Kidney tubule cell (primary cell): ENCODE data around the gene TUSC2.

Source experiments
- DNase-seq: peaks from one replicate; pipeline ENCODE4 v3.0.0-alpha.2; 2018; ENCODE audit warnings: low spot score

The TUSC2 gene

DNA sequence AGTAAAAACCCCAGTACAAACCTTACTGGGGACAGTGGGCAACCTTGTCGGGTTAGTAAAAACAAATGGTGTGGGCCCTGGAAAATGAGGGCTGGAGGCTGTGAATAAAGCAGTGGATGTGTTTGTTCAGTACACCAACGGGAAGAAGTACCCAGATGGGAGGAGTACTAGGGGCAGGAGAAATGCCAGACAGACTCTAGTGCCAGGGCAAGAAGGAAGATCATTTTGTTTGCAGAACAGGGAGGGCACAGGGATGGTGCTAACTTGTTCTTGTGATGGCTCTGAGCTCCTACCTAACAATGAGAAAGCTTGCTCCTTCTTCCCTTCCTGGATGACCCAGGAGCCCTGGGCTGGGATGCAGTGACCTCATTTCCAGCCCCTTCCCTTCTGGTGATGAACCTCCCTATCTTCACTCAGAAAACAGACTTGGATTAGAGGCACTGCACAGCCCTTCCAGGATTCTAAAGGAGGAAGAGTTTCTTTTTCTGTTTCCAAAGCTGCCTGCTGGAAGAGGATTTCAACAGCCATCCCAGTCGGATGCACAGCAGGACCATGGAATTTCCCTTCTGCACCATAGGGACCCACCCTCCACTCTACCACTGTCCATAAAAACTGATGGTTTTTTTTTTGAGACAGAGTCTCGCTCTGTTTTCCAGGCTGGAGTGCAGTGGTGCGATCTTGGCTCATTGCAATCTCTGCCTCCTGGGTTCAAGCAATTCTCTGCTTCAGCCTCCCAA is 6.5 kb upstream of the TUSC2 start:
- DNase-seq, result no peak

- DNase-seq, result no peak
These were observed 5.8 kb upstream of the TUSC2 start for GRCh38 chr3:50333744-50334328.

DNA sequence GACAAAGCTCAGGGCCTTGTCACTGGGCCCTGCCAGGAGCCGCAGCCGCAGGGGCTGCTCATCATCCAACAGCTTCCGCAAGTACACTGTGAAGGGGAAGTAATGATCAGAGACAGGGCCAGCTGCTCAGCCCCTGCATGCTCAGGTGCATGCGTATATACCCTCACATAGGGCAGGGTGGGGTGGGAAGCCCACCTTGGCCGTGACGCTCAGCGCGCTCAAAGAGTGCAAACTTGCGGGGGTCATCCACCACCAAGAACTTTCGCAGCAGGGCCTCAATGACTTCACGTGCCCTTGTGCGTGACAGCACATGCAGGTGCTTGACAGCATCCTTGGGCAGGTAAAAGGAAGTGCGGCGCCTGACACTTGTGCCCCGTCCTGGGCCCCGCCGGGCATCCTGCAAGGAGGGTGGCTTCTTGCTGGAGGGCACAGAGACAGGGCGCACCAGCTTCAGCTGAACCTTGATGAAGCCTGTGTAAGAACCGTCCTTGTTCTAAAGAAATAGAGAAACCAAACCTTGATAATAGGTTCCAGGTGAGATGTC is 3.4 kb upstream of the TUSC2 start:
- DNase-seq, result no peak

DNA sequence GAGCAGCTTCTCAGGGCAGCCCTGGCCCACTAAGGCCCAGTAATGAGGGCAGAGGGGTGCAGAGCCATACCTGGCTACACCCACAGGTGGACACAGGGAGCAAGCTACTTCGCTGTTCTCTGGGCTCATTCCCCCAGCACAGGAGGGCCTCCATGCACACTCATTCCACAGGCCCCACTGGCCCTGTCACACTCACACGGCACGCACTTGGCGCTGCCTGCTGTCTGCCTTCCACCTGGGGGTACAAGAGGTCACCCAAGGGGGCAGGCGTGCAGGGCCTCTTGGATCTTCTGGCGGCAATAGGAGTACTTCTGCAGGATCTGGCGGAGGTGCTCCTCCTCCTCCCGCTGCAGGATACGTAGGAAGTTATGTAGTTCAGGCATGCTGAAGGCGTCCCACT is 2.3 kb upstream of the TUSC2 start:
- DNase-seq, result no peak

DNA sequence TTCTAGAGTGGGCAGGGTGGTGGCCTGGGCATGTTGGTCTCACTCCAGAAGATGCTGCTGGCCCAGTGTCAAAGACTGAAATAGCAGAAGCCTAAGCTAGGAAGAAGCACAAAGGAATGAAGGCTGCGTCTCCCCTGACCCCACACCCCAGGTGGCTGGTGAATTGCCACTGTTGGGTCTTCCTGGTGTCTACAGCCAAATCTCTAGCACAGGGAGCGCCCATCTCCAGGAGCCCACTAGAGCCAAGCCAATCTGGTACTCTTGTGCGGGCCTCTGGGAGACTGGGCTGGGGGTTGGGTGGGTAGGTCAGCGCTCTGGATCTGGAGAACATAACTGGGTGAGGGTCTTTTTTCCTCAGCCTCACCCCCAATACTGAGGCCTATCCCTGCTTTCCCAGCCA is 894 bp downstream of the TUSC2 start:
- no peak for DNase-seq

DNA sequence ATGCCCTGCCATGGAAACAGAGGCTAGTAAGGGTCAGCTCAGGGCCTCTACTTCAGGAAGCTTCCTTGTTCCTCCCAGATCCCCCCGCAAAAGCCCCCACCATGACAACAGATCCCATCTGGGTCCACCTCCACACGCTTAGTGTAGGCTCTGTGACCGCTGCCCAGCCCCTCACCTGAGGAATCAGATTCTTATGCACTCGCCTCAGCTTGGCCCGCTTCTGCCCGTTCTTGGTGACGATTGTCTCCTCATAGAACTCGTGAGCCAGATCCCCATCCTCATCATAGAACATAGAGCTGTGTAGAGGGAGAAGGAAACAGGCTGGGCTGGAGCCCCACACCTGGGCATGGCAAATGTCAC is 1.9 kb downstream of the TUSC2 start:
- no peak for DNase-seq

GRCh38 chr3:50325497-50326181 is 2.4 kb downstream of the TUSC2 start:
- DNase-seq, result no peak

DNA sequence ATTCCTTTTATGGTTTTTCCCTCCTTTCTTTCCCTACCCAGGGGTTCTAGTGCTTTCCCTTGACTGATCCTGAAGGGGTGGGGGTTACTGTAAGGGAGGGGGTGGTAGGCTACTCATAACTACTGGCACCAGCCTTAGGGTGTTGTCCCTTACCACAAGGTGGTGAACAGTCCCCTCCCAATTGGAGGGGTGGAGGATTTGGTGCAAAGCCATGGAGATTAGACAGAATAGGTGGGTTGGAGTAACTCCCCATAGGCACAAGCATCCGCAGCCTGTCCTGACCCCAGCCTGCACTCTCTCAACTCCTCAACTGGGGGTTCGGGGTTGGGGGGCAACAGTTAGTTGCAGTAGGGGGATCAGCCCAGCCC is 2.9 kb downstream of the TUSC2 start:
- DNase-seq, result no peak

DNA sequence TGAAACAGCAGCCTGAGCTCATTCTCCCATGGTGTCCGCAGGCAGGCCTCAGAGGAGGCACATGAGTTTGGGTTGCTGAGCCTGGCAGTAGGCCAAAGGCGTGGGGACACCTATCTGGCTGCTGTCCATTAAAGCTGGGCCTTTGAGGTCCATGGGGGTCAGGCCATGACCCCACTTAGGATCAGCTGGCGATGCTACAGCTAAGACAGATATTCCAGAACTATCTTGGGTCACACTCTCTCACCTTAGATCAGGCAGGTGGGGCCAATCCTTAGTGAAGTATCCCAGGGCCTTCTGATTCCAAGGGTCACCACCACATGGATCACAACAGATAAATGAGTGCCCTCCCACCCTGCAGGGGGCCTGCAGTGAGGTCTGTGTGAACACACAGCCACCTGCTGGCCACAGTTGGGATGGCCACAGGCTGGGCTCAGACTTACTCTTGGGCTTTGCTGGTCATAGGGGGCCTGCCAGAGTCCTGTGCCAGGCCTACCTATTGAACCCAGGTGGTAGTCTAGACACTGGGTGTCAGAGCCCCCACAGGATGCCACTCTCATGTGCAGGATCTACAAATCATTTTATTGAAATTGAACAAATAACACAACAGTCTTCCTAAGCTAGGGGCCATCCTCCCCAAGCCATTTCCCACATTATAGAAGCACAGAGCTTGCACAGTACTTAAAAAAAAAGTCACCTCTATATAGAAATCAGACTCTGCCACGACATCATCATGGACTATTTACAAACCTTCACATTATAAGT is 3.5 kb downstream of the TUSC2 start:
- peak; percentile 69 for DNase-seq

DNA sequence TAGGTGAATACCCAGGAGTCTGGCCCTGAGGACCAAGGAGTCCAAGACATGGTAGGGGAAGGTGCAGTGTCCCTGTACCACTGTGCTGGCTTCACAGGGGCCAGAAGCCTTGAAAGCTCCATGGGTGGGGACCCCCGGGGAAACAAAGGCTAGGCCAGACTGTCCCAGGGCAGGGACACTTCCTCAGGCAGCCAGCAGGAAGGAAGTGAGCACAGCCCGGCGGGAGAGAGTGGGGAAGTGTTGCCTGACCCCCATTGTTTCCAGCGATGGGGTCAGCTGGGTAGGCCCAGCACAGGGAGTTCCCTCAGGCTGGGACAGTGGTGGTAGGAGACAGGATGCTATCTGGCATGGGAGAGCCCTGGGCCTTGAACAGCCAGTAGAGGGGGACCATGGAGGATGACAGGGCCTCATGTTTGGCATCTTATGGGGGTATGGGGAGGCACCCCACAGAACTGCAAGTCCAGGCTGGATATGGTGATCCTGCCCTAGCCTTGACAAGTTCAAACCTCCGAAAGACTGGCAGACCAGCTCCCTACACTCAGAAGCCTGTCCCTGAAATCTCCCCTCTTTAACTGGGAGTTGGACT is 4.3 kb downstream of the TUSC2 start:
- DNase-seq, result no peak

GRCh38 chr3:50323092-50323600 is 4.9 kb downstream of the TUSC2 start:
- no peak for DNase-seq

DNA sequence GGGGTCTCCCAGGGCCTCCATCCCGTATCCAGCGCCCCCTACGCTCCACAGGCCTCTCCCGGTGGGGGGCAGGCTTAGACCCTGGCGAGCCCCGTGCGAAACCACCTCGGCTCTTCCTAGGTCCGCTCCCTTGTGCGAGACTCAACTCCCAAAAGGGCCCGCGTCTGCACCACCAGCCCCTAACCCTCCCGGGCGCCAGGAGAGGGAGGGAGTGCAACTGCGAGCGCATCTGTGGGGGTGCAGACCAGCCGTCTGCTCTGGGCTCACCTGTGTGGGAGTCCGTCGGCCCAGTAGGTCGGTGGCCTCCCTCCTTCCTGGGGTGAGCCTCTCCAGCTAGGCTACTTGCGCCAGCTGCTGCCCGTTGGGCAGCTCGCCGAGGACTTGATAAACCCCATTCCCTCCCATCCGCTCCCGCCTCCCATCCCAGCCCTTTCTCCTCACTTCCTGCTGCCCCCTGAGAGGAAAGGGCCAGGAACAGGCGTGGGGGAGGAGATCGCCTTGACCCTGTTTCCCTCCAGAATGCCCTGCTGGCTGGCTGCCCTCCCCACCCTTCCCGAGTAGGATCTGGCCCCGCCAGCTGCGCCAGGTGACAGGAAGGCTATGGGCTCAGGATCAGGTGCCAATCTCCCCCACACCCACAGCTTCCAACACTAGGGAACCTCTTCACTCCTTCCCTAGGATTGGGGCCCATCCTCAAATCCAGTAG is 5.5 kb downstream of the TUSC2 start, which contains the start of gene HYAL2:
TSS of gene HYAL2 (minus strand) at position 360 of the 706 bp plus-strand sequence. CDS start 2,256 bp downstream, outside the sequence.
- DNase-seq, result no peak

GRCh38 chr3:50322115-50322385 is 6.0 kb downstream of the TUSC2 start:
- DNase-seq, result no peak

DNA sequence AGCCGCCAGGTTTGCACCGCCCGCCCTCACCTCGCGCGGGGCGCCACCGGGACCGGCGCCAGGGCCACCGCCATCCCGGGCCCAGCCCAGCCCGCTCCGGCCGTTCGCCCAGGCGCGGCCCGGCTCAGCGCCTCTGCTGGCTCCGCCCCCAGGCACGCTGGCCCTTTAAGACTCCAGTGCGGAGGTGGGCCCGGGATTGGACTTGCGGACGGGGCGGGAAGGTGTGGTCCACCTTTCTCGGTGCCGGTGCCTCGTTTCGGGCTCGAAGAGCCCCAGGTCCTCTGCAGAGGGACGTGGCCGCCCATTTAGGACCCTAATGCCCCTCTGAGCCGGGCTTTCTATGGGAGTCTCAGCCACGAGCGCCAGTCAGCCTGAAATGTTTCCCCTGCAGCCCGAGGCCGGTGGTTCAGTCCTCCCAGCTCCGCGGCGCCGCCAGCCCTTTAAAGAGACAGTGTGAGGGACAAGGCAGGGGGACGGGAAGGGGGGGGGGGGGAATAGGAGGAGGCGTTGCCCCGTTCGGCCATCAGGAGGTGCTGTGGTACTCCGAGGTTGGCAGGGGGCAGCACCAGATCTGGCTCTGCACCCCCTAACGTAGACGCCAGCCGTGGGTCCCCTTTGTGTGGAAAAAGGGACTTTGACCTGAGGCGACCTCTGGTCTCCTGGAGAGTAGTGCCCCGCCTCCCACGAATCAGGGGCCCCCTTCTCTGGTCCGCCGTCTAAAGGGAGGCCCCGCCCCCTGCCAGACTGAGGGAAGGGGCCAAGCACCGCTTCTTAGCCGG is 6.5 kb downstream of the TUSC2 start:
- peak; percentile 90 for DNase-seq

DNA sequence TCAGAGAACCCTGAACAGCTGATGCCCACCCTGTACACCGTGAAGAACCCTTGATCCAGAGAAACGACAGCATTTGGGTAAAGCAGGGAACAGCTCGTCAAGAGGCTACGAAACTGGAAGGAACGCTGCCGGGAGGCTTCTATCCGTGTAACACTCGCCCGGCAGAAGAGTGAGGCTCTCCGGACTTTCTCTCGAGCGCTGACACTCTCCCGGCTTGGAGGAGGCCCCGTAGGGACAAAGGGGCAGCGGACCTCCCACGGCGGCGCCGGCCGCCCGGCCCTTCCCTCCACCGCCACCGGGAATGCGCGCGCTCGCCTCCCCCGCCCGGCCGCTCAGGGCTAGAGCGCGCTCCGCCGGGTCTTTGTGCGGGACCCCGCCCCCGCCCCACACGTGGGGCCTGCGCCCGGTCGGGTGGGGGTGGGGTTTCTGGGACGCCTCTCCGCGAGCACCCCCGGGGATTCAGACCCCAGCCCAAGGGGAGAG is 7.1 kb downstream of the TUSC2 start:
- peak; percentile 75 for DNase-seq

GRCh38 chr3:50319894-50320625 is 8.0 kb downstream of the TUSC2 start:
- no peak for DNase-seq

DNA sequence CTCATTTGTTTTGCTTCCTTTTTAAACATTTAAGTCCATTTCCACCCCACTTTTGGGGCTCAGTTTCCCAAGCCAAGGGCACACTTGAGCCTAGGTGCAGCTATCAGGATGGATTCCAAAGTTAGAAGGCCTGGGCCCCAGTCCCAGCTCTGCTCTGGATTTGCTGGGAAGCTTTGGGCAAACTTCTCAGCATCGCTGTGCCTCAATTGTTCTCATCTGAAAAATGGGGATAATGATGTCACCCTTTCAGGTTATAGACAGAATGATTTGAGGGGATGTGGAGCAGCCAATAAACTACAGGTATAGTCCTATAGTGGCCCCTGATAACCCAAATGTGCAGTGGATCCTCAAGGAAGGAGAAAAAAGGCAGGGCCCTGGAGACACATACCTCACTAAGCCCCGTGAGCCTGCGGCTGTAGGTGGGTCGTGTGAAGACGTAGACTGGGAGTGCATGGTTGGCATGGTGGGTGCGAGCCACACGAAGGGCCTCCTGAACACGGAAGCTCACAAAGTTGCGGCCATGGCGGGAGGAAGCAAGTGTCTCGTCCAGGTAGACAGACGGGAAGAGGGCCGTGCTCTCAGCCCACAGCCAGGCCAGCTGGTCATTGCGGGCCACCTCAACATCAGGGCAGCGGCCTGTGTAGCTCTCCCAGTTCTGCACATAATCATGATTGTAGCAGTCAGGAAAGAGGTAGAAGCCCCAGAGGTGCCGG is 8.7 kb downstream of the TUSC2 start:
- no peak for DNase-seq

DNA sequence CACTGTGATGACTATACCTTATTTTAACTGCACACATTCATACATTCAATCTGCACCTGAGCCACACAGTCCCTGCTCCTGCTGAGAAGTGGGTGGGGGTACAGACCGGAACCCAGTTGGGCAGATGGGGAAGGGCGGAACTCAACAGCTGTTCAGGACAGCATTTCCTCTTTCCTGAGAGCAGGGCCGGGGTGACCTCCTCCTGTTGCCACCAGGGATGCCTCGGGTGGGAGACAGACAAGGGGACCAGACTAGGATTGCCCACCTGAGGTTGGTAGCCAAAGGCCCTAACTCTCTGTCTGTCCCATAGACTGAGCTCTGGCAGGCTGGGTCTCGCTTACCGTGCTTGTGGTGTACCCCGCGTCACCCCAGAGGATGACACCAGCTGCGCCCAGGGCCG is 9.4 kb downstream of the TUSC2 start:
- DNase-seq, result no peak

- DNase-seq, result no peak
These were observed 9.9 kb downstream of the TUSC2 start for GRCh38 chr3:50318163-50318562.
